HL-60 (cell line): ENCODE results near the gene SETDB2.

Source experiments
- CTCF ChIP-seq: IDR thresholded peaks from one replicate; pipeline ENCODE4 v1.5.1; 2011; ENCODE audit warnings: low read length, control low read depth, inconsistent platforms; ENCODE audit not compliant: insufficient read depth
- POLR2AphosphoS5 ChIP-seq: IDR thresholded peaks from 2 replicates; pipeline ENCODE4 v1.6.1; 2012; ENCODE audit warnings: low read depth
- SPI1 ChIP-seq: IDR thresholded peaks from 2 replicates; pipeline ENCODE4 v1.6.1; 2012; ENCODE audit warnings: low read depth, mild to moderate bottlenecking, borderline replicate concordance

GRCh38 chr13:49428041-49428763, 15.9 kb upstream of the SETDB2 start:
- TF ChIP-seq CTCF (no peak), POLR2AphosphoS5 (no peak), SPI1 (no peak; the same call in 1 of the 2 replicates)
